ENCODE measurements around the gene MSANTD1.
"Not testable (repeated sequence)": the region's sequence is repeated elsewhere in the genome, so short reads cannot be mapped to it uniquely, and the experiment has no call there.

Gene MSANTD1

DNA sequence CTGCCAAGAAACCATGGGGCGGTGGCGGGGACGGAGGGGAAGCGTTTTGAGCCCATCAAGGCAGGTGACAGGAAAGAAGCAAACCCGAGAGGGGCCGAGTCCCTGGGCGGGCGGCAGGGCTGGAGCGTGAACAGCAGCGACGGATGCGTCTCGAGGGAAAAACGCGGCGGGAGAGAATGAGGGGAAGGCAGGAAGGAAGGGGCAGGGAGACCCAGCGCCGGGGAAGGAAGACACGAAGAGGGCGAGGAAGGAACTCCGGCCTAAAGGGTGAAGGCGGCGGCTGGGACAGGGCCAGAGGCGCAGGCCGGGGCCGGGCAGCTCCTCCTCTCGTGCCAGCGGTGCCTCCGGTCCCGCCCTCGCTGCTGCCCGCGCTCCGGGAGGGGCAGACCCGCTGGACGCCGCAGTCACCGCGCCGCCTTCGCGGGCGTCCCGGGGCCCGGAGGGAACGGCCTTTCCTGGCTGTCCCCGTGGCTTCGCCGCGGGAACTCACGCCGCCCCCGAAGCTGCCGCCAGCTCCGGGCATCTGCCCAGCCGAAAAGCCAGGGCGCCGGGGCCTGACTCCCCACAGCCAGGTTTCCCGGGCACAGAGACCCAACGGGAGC is 43.1 kb downstream of the MSANTD1 start:
- no peak for DNase-seq

DNA sequence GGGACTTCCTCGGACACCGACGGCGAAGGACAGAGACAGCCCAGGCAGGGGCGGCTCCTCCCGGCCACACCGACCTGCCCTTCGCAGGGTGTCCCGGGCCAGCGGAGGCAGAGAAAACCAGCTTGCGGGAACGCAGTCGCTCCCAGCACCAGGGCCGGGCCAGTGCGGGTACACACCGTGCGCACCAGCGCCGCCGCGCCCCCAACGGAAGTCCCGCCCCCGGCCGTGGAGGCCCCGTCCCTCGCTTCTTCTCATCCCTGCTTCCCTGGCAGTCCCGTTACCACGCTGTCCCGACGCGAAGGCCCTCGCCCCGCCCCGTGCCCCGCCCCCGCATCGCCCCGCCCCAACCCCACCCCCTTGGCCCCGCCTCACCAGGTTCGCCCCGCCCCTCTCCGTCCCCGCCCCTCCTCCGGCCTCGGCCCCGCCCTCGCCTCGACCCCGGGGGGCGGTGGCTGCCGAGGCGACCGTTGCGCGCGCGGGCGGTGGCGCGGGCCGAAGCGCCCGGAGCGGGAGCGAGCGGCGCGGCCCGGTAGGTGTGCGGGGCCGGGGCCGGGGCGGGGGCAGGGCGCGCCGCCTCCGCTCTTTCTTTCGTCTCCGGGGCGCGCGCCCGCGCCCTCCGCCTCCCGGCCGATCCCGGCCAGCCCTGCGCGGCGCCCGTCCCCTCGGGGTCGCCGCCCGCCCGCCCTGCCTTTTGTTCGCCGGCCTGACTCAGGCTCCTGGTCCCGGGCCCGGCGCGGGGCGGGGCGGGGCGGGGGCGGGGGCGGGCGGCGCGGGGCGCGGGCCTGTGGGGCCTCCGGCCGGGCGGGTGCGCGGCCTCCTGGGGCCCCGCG is 43.8 kb downstream of the MSANTD1 start, which contains the start of gene RGS12:
TSS of gene RGS12 (plus strand) at position 451 of the 830 bp plus-strand sequence. CDS start 23,150 bp downstream, outside the sequence.
- DNase-seq: peak; percentile 56

DNA sequence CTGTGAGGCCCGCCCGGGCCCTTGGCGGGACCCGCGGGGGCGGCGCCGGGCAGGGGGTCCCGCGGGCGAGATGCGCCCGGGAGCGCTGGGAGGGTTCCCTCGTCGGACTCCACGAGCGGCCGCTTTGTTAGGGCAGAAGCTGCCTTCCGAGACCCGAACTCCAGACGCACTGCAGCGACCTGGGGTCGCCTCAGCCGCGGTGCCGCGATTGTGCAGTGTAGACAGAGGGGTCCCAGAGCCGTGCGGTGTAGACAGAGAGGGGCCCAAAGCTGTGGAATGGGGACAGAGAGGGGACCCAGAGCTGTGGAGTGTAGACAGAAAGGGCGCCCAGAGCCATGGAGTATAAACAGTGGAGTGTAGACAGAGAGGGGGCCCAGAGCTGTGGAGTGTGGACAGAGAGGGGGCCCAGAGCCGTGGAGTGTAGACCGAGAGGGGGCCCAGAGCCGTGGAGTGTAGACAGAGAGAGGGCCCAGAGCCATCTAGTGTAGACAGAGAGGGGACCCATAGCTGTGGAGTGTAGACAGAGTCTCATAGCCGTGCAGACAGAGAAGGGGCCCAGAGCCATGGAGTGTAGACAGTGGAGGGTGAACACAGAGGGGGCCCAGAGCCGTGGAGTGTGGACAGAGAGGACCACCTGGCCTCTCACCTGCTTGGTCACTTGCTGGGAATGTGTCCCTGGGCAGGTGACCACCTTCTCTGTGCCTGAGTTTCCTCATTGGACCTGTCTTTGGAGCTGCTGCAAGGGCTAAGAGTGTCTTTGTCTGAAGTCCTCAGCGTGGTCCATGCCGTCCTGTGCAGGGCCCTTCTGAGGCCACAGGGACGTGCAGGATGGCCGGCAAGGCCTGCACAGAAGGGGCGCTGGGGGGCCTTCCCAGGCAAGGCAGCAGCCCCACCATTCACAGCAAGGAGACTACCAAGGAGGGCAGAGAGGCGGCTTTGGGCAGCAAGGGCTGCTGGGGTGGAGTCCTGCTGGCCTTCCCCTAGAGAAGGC is 44.7 kb downstream of the MSANTD1 start:
- no peak for DNase-seq

DNA sequence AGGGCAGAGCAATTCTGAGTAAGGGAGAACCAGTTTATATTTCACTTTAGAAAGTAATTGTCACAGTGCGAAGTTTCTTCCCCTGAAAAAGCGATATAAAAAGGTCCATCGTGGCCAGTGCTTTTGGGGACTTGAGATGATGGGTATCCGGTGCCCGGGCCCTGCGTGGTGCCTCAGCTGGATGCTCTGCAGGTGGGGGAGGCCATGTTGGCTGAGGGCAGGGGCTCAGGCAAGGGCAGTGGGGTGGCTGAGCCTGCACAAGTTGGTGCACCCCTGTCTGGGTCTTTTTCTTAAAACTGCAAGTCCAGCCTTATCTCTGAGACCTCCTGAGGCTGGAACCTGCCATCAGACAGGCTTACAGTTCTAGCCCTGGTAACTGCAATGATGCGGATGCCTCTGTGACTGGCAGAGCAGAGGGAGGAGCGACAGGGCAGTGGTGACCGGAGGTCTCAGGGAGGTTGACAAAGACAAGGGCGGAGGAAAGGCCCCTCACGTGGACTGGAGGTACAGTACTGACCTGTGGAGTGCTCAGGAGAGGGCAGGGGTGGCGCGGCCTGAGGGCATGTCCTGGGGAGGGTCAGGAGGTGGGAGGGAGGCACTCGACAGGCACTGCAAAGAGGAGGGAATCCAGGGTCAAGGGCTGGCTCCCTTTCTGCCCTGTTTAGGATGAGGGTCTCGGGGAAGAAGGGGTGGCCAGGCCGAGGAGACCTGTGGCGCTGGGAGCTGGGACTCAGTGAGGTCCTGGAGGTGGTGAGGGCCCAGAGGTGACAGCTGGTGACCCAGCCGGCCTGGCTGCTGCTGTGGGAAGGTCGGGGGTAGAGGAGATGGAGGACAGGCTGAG is 45.7 kb downstream of the MSANTD1 start:
- DNase-seq: no peak

DNA sequence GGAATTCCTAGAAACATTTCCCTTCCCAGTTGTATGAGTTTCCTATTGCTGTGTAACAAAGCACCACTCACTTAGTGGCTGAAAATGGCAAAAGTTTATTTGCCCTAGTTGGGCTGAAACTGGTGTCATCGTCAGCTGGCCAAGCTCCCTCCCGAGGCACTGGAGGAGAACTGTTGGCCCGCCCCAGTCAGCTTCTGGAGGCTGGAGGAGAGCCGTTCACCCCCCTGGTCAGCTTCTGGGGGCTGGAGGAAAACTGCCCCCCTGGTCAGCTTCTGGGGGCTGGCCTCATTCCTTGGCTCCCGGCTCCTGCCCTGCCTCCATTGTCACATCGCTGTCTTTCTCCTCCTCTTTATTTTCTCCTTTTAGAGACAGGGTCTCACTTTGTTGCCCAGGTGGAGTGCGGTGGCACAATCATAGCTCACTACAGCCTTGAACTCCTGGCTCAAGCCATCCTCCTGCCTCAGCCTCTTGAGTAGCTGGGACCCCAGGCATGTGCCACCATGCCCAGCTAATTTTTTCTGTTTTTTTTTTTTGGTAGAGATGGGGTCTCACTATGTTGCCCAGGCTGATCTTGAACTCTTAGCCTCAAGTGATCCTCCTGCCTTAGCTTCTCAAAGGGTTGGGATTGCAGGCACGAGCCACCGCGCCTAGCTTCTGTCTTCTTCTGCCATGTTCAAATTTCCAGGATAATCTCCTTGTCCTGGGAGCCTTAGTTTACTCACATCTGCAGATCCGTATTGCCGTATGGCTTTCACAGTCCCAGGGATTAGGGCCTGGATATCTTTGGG is 47.1 kb downstream of the MSANTD1 start:
- no peak for DNase-seq

DNA sequence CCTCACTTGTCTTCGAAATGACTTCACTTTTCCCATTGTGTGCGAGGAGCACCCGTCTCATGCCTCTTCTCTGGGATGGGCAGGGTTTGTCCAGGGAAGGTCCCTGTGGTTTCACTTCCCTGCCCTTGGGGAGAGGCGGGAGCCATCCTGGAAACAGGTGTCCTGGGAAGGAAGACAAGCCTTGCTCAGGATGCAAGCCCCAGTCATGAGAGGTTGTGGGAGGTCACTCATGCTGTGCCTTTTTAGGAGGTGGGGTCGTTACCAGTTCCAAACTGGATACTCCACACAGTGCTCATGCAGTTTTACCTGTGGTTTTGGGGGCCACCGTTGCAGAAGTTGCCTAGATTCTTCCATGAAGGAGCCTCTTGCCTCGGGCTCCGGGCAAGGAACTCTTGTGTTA is 47.7 kb downstream of the MSANTD1 start:
- DNase-seq: no peak

DNA sequence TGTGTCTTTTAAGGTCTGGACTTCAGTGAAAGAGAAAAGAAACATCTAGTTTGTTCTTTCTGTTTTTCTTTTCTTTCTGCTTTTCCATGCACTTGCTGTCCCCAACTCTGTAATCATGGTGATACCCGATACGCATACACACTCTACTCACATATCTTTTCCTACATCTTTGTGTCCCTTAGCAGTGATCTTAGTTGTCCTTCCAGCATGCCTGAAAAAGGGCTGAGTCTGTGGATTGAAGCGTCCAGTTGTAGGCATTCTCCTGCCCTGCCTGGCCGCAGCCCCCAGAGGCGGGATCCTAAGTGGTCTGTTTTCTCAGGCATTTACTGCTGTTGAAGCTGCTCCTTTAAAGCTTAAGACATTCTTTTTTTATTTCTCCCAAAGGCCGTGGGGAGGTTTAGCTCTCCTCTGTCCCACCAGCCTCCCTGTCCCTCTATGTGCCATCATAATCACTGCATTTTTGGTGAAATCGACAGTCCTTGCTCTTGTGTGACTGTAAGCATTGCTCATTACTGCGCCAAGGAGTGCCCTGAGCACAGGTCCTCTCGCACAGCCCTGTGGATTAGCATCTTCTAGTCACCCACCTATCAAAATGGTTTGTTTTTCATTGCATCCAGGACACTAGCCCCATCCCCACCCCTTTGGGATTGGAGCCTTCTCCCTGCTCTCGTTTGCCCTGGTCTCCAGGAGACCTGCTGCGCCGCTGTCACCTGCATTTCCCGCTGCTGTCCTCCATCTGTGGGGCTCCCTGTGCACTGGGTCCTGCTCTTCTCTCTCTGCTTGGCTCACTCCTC is 48.3 kb downstream of the MSANTD1 start:
- no peak for DNase-seq

DNA sequence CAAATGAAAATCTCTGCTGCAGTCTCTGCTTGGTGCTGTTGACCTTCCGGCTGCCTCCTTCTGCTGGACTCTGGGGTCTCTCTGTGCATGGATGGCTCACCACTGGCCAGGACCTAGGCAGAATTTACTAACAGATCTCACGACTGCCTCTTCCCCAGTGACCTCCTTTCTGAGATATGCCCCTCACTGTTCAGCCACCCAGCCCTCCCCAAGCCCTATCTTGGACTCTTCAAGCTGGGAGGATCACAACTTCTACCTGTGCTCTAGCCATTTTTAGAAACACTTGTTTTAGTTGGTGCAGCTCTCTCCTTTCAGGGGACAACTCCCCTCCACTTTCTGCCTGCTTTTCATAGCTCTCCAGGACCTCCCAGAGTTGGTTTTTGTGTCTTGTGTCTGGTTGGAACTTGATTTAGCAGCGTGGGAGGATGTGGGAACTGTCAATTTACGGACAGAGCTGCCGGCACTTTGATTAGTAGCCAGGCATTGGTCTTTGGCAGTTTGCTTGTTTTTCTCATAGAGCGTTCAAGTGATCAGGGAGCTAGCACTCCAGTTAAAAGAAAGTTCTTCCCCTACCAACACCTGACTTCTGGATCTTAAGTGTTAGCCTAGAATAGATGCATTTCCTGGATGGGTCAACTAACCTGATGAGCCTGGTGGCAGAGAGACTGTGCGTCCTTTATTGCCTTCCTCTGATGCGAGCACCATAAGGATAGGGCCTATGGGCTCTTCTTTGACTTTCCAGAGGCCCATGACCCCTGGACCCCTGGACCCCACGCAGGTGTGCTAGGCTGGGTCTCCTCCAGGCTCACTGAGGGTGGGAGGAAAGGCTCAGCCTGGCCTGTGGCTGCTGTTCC is 50.4 kb downstream of the MSANTD1 start:
- DNase-seq: no peak

DNA sequence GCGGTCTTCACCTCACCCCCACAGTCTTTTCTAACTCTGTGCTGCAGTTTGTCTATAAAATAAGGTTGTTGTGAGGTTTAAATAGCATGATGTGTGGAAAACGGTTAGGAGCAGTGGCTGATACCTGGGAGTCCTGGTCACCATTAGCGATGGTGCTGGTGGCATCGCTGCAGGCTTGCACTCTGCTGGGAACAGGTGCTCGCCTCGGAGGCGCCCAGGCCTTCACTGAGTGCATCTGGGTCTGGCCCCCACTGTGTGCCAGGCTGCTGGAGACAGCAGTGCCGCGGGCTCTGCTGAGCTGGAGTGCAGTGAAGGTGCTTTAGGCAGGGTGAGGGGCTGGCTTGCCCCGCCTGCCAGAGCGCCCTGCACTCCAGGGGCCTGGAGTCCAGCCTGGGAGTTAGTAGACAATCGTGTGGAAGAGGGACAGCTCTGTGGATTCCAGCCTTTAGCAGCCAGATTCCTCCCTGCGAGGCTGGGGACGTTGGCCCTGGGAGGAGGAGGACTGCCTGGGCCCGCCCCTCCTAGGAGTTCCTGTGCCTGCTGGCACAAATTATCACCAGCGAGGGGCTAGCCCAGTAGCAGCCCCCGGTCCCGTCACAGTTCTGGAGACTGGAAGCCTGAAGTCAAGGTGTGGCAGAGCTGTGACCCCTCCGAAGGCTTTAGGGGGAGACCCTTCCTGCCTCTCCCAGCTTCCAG is 51.2 kb downstream of the MSANTD1 start:
- no peak for DNase-seq

DNA sequence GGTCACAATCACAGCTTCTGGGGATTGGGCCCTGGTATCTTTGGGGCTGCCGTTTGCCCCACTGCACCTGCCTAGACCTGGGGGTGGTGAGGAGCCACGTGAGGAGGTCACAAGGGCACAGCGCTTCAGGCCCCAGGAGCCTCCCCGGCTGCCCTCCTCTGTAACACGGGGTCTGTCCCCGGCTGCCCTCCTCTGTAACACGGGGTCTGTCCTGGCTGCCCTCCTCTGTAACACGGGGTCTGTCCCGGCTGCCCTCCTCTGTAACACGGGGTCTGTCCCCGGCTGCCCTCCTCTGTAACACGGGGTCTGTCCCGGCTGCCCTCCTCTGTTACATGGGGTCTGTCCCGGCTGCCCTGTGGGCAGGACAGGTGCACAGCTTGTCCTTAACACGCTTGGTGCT is 51.9 kb downstream of the MSANTD1 start:
- not testable (repeated sequence) for DNase-seq

DNA sequence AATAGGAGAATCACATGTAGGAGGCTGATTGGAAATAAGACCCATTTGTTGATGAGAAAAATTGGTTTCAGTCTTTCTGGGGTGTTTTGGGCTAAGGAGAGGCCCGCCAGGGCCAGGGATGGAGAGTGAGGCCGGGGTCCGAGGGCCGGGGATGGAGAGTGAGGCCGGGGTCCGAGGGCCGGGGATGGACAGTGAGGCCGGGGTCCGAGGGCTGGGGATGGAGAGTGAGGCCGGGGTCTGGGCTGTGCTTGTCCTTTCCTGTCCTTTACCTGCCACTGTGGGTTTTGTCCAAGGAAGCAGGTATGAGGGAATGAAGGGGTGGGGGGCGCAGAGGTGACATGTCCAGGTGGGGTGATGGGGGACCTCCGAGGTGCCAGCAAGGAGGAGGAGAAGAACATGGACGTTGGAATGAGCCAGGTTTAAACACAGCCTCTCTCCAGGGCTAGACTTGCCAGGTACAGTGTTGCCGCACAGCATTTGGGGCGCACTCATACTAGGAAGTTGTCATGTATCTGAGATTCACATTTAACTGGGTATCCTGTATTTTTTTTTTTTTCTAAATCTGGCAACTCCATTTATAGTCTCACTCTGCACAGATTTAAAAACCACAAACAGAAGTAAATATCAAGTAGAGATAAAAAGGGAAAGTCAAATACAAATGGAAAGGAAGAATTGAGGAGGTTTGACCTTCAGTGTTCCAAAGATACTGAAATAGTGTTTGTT is 52.7 kb downstream of the MSANTD1 start:
- DNase-seq: no peak

DNA sequence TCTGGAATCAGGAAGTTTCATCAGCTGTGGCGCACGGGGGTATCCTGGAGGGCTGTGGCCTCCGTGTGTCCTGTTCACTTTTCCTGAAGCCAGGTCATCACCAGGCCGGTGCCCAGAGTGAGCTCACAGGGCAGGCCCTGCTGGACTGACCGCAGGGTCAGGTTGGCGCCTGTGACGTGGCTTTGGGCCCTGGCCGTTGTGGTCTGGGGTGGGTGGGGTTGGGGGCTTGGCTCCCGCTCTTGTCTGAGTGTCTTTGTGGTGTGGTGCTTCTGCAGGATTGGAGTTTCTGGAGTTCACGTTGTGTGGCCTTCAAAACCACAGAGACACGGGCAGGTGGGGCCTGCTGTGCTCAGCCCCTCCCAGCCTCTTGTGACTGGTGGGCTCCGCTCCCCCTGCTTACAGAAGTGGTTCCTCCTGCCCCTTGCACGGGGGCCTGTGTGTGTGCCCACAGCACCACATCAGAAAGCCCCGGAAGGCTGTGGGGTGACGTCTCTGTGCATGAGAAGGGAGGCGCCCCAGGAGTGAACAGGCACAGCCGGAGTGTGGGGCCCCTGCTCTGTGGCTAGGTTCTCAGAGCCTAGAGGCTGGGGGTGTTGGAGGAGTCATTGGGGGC is 53.3 kb downstream of the MSANTD1 start:
- no peak for DNase-seq

DNA sequence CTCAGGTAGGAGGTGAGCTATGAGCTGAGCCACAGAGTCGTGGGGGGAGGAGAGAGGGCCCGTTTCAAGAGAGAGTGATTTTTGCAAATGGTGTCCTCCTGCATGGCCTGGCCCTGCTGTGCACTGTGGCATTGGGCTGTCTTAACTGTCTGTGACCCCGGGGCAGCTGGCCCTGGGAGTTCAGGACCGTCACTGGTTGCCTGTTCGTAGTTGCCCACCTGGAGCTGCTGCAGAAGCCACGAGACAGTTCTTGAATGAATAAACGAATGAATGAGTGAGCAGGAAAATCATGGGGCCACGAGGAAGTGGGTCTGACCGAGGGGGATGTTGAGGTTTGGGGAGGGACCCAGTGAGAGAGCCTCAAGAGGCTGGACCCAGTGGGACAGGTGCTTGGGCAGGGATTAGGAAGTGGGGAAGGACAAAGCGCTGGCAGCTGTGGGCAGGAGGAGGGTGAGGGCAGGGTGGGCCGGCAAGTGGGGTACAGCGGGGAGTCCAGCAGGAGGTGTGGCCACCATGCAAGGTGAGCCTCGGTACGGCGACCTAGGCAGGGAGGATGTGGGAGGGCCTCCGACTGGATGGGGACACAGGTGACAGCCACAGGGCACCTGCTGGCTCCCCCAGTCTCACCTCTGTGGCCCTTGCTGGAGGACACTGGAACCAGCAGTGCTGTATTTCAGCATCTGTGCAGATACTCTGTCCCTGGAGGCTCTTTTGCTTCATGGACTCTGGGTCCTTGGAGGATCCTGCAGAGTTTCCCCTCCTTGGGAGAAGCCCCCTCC is 54.0 kb downstream of the MSANTD1 start:
- DNase-seq: no peak

DNA sequence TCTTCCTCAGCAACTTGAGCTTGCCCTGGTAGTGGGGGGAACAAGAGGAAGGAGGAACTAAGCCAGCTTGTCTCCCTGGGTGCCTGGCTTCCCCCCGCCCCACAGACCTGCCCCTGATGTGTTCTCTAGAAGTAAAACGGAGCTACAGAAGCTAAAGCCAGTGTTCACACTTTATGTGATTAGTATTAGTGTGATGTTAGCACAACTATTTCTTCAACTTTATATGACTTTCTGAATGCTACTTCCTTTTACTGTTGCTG is 54.5 kb downstream of the MSANTD1 start:
- DNase-seq: no peak

DNA sequence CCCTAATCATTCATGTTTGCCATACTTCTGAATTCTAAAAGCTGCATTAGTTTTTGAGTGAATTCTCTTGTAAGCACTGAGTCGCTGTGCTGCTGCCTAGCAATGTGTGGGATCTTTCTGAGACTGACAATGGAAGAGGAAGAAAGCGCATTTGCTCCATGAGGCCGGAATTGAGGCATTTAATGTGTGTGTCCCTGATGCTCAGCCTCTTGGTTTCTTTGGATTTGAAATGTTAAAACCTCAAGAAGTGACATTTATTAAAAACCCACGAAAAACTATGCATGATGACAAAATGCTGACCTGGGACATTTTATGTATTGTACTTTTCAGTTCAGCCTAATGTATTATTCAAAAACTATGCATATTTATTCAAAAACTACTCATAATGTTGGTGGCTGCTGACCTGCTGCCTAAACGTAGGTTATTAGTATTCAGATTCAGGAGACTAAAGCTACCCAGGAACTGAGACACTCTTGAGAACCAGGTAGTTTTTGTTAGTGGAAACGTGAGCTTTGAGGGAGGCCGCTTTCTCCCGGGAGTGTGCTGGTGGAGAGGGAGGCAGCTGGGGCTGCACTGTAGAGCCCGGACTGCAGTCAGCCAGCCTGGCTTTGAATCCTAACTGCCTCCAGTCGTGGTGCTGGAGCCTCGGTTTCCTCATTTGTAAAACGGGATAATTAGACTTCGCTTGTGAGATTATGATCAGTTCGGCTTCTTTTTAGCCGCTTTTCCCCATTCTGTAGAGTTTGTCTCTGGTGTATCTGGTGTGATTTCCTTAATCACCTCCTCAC is 55.2 kb downstream of the MSANTD1 start:
- no peak for DNase-seq

DNA sequence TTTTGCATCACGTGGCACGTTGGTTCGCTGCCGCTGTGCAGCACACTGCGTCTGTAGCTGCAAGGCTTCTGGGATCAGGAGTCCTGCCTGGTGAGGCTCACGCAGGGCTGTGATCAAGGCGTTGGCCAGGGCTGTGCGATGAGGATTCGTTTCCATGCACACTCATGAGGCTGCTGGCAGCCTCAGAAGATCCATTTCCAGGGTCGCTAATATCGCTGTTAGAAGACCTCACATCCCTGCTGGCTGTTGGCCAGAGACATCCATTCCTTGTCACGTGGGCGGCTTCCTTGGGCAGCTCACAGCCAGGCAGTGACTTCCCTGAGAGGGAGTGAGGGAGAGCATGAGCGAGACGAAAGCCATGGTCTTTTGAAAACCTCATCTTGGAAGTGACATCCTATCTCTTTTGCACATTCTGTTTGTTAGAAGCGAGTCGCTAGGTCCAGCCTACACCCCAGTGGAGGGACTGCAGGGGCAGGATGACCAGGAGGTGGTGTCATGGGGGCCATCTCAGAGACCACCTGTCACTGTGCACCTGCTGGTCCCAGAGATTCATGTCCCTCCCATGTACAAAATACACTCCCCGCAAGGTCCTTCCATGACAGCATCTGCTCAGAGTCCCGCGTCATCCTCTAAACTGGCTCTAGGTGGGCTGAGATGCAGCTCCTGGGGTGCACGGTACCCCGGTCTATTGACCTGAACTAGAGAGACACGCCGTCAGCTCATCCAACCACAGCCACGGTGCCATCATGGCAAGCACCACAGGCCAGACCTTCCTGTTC is 56.1 kb downstream of the MSANTD1 start:
- no peak for DNase-seq
